ENCODE data around the gene ATP8B4. TPM values are rescaled to one million over a fixed set of nuclear protein-coding genes. Genes with fewer than 3 reads are reported as not detected.

Gene ATP8B4
- total and polyA plus RNA-seq, 2 donors (not counting 3 experiments of a cell fraction or from before 2014, with no cell fraction given) = not detected

DNA sequence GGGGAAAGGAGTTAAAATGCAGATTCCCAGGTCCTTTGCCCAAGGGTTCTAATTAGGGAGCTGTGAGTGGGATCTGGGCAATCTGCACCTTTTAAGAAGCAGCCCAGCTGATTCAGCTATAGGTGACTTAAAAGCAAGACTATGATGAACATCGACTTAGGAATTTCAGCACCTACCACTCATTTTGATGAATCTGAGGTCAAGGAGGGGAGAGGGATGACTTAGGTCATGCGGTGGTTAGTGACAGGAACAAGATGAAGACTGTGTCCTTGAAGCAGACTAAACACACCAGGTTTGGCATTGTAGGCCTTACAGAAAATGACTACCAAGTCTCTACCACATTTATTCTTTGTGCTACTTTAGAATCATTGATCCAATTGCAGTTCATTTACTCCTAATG is 301.9 kb downstream of the ATP8B4 start:
- no TSS peak for BruUV-seq (replicated peaks)
- Histone ChIP-seq H3K4me3 (replicated peaks in 1 of 3; ENCODE audit: insufficient read depth in 1 of 3, low read depth in 1 of 3, low read length in 3 of 3) (no peak overlapping the region), H4K20me1 (replicated peaks; ENCODE audit: control insufficient read depth, extremely low read depth, insufficient read depth, low read length) (no peaks in the 10 kb centered on the region), H3K9me1 (replicated peaks; ENCODE audit: control insufficient read depth, extremely low read depth, insufficient read depth, low read length) (no peaks in the 10 kb centered on the region), H2AFZ (ENCODE audit: low read depth, low read length) (no peak overlapping the region), H3K27me3 (ENCODE audit: control insufficient read depth in 2 of 2, insufficient read depth in 2 of 2, low read length in 2 of 2) (no peaks in the 10 kb centered on the region), H3K36me3 (ENCODE audit: control insufficient read depth in 2 of 2, extremely low read depth in 1 of 2, insufficient read depth in 2 of 2, low read length in 2 of 2) (no peaks in the 10 kb centered on the region), H3K4me2 (ENCODE audit: insufficient read depth, low read length) (no peak overlapping the region), H3K9me3 (replicated peaks; ENCODE audit: control insufficient read depth, insufficient read depth, low read length) (no peaks in the 10 kb centered on the region), H3K79me2 (ENCODE audit: control insufficient read depth, insufficient read depth, low read length) (no peaks in the 10 kb centered on the region), H3K27ac (ENCODE audit: insufficient read depth, low read depth, low read length) (no peak overlapping the region), H3K4me1 (ENCODE audit: control insufficient read depth, extremely low read depth, insufficient read depth, low read length) (no peaks in the 10 kb centered on the region), H3K9ac (replicated peaks; ENCODE audit: extremely low read depth, insufficient read depth, low read length) (no peak overlapping the region)
- ChIA-PET CTCF (no interaction called here), POLR2A (interaction anchor here (0.5 kb wide), 1 partner anchor 39 kb away, joined by 3 read pairs; no protein-coding TSS in a partner anchor)
- intact Hi-C loops (cut with micrococcal nuclease) = no loop called here
- dilution Hi-C loops (cut with MboI; ENCODE audit: extremely low pct_ligation_motif_present, low sequenced_read_pairs) = no loop called here
- DNase-seq (ENCODE audit: low read depth, low spot score) = no peak
- TF ChIP-seq POLR2AphosphoS5 (IDR thresholded peaks at IDR 0.05; ENCODE audit: insufficient read depth, low read depth, low read length) = no peak
- no peak for TF ChIP-seq JUN (IDR thresholded peaks at IDR 0.05; ENCODE audit: borderline replicate concordance, insufficient read depth, insufficient read length, low read depth)
- TF ChIP-seq, protein P1, sequence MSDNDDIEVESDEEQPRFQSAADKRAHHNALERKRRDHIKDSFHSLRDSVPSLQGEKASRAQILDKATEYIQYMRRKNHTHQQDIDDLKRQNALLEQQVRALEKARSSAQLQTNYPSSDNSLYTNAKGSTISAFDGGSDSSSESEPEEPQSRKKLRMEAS (IDR thresholded peaks at IDR 0.05; ENCODE audit: insufficient read depth, insufficient read length) = no peak
- no peak for TF ChIP-seq GATA2 (IDR thresholded peaks at IDR 0.05; ENCODE audit: insufficient read depth, insufficient read length, low read depth, low read length)
- no peak for TF ChIP-seq POLR2A (IDR thresholded peaks at IDR 0.05; ENCODE audit: low read depth, low read length)
- TF ChIP-seq, protein P2, sequence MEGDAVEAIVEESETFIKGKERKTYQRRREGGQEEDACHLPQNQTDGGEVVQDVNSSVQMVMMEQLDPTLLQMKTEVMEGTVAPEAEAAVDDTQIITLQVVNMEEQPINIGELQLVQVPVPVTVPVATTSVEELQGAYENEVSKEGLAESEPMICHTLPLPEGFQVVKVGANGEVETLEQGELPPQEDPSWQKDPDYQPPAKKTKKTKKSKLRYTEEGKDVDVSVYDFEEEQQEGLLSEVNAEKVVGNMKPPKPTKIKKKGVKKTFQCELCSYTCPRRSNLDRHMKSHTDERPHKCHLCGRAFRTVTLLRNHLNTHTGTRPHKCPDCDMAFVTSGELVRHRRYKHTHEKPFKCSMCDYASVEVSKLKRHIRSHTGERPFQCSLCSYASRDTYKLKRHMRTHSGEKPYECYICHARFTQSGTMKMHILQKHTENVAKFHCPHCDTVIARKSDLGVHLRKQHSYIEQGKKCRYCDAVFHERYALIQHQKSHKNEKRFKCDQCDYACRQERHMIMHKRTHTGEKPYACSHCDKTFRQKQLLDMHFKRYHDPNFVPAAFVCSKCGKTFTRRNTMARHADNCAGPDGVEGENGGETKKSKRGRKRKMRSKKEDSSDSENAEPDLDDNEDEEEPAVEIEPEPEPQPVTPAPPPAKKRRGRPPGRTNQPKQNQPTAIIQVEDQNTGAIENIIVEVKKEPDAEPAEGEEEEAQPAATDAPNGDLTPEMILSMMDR (IDR thresholded peaks at IDR 0.05; ENCODE audit: extremely low read depth in 1 of 2, insufficient read depth in 1 of 2, low read depth in 1 of 2, low read length in 2 of 2) = no peak
- no peak for TF ChIP-seq FOS (IDR thresholded peaks at IDR 0.05; ENCODE audit: borderline replicate concordance, insufficient read depth, low read length)
- no peak for TF ChIP-seq MYC (IDR thresholded peaks at IDR 0.05; ENCODE audit: low read depth, low read length)
- TF ChIP-seq EZH2 (IDR thresholded peaks at IDR 0.05; ENCODE audit: borderline replicate concordance, low read depth, low read length, severe bottlenecking) = no peak
- no peak for FAIRE-seq

Data from endothelial cell of umbilical vein (primary cell).